GM19099 (cell line): ENCODE results near the gene DCP1A.

Source experiments
- POLR2A ChIP-seq: IDR thresholded peaks from 3 replicates; pipeline ENCODE4 v1.6.1; 2011; ENCODE audit warnings: low read depth; ENCODE audit not compliant: insufficient read length; ENCODE audit errors: extremely low read depth

Gene DCP1A

GRCh38 chr3:53342353-53342752 lies 5.0 kb downstream of the DCP1A start:
- TF ChIP-seq POLR2A = no peak

- no peak for TF ChIP-seq POLR2A
Observed at GRCh38 chr3:53337167-53337940, 10.0 kb downstream of the DCP1A start.

GRCh38 chr3:53334742-53335141 lies 12.6 kb downstream of the DCP1A start:
- TF ChIP-seq POLR2A = no peak

- TF ChIP-seq POLR2A = no peak
Observed at GRCh38 chr3:53331871-53332270, 15.5 kb downstream of the DCP1A start.

- TF ChIP-seq POLR2A = no peak
Observed at GRCh38 chr3:53329897-53330296, 17.4 kb downstream of the DCP1A start.

GRCh38 chr3:53328746-53329145 lies 18.6 kb downstream of the DCP1A start:
- no peak for TF ChIP-seq POLR2A

GRCh38 chr3:53324105-53324504 lies 23.2 kb downstream of the DCP1A start:
- TF ChIP-seq POLR2A = no peak

GRCh38 chr3:53320697-53321096 lies 26.6 kb downstream of the DCP1A start:
- no peak for TF ChIP-seq POLR2A

- TF ChIP-seq POLR2A = no peak
Observed at GRCh38 chr3:53318522-53318921, 28.8 kb downstream of the DCP1A start.

GRCh38 chr3:53312832-53313231 lies 34.5 kb downstream of the DCP1A start:
- no peak for TF ChIP-seq POLR2A

- TF ChIP-seq POLR2A = no peak
Observed at GRCh38 chr3:53311882-53312281, 35.5 kb downstream of the DCP1A start.

- no peak for TF ChIP-seq POLR2A
Observed at GRCh38 chr3:53303957-53304356, 43.4 kb downstream of the DCP1A start.

- TF ChIP-seq POLR2A = no peak
Observed at GRCh38 chr3:53303549-53303948, 43.8 kb downstream of the DCP1A start.

- TF ChIP-seq POLR2A = no peak
Observed at GRCh38 chr3:53300826-53301225, 46.5 kb downstream of the DCP1A start.

GRCh38 chr3:53295410-53295809 lies 51.9 kb downstream of the DCP1A start:
- no peak for TF ChIP-seq POLR2A

GRCh38 chr3:53293867-53294266 lies 53.5 kb downstream of the DCP1A start:
- TF ChIP-seq POLR2A = no peak

- no peak for TF ChIP-seq POLR2A
Observed at GRCh38 chr3:53288214-53288613, 59.1 kb downstream of the DCP1A start.
